Upper lobe of left lung (tissue), 6 donors: Measurements from ENCODE around the gene PRKCH. TPM values are rescaled to one million over a fixed set of nuclear protein-coding genes. Genes with fewer than 3 reads are reported as not detected.

ENCODE experiments used
- ATAC-seq, 2 donors: fragments of 200-7000 bp; cut with Tn5 transposase; one replicate each; pipeline ENCODE4 v1.9.1; 2022; ENCODE audit warnings: mild to moderate bottlenecking in 2 of 2, moderate library complexity in 2 of 2; ENCODE audit not compliant: low FRiP score in 2 of 2
- DNase-seq, 2 donors: peaks; one replicate each; pipeline ENCODE4 v3.0.0-alpha.2; 2019 to 2020
- H3K27ac ChIP-seq, 4 donors: fragments of 200-600 bp; sonication (generic); one replicate each; pipeline ENCODE4 v1.5.1; 2016 to 2019
- H3K27me3 ChIP-seq, 4 donors: fragments of 200-600 bp; sonication (generic); one replicate each; pipeline ENCODE4 v1.5.1; 2017 to 2019
- H3K36me3 ChIP-seq, 4 donors: fragments of 200-600 bp; sonication (generic); one replicate each; pipeline ENCODE4 v1.5.1; 2016 to 2019
- H3K4me1 ChIP-seq, 4 donors: fragments of 200-600 bp; sonication (generic); one replicate each; pipeline ENCODE4 v1.5.1; 2018 to 2019
- H3K4me3 ChIP-seq, 4 donors: fragments of 200-600 bp; sonication (generic); one replicate each; pipeline ENCODE4 v1.5.1; 2017 to 2019; ENCODE audit warnings: mild to moderate bottlenecking in 2 of 4, moderate library complexity in 1 of 4
- H3K9me3 ChIP-seq, 4 donors: fragments of 200-600 bp; sonication (generic); one replicate each; pipeline ENCODE4 v1.5.1; 2018 to 2019
- EP300 ChIP-seq, 4 donors: sonication (generic); formaldehyde crosslinking; IDR thresholded peaks; one replicate each; pipeline ENCODE4 v1.5.1; 2017; ENCODE audit warnings: antibody characterized with exemption in 4 of 4, control low read depth in 2 of 4
- POLR2A ChIP-seq, 4 donors: fragments of 450-650 bp; IDR thresholded peaks; one replicate each; pipeline ENCODE4 v1.5.1; 2016 to 2017; ENCODE audit warnings: antibody characterized with exemption in 4 of 4, mild to moderate bottlenecking in 2 of 4
- POLR2AphosphoS5 ChIP-seq, 2 donors: sonication (generic); formaldehyde crosslinking; IDR thresholded peaks; one replicate each; pipeline ENCODE4 v1.5.1; 2017; ENCODE audit warnings: antibody characterized with exemption in 2 of 2
- WGBS, 2 donors: methylation state at CpG; one replicate each; pipeline ENCODE4 v1.1.5; 2017 to 2018; 5-methylcytosine and 5-hydroxymethylcytosine counted together
- total RNA-seq, 6 donors: library from RNA; depleted of rRNA in 4 of 6; stranded (reverse); fragments of >200 nt in 4 of 6; gene quantifications; one replicate each; pipeline versions ENCODE4 v1.1.0 to v1.2.1, GENCODE V29; 2016 to 2021
- TF ChIP-seq, protein P1 (sequence below), 6 experiments: fragments of 450-650 bp in 4 of 6; fragments of 200-600 bp in 2 of 6; sonication (generic) in 2 of 6; IDR thresholded peaks; one replicate each; pipeline ENCODE4 v1.5.1; 2016 to 2019; ENCODE audit warnings: antibody characterized with exemption in 6 of 6
- donor health status: DM: no; HTN: no; CAD: no; lungs with moderate emphysema.
- donor health status: DM: no; HTN: yes; CAD: no; lungs with severe emphysema.

Gene PRKCH
- total RNA-seq, 6 donors from 2014 or later: 54.0 to 102 (median 76.6) TPM

DNA sequence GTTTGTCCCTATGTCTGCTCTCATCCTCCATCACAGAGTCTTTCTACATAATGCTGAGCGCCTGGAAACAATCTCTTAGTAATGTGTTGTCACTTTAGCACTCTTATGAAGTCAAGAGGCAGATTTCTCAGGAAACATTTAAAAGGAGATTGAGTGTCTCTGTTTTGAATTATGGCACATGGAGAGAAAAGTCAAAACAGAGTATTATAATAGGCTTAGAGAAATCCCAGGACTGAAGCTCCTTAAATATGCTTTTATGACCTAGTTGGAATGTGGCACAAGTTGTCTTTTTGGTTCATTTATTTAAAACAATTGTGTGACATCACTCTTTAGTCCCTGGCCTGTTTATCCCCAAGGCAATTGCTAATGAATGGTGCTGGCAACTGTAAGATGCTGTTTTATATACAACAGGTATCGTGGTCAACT lies 256.1 kb downstream of the PRKCH start:
- 96% methylated on average over 2 of the region's 2 CpGs for whole genome bisulfite sequencing, 2 donors
- no peak for TF ChIP-seq EP300 (IDR thresholded peaks at IDR 0.05)
- no peak for ATAC-seq

GRCh38 chr14:61578745-61579144 lies 257.4 kb downstream of the PRKCH start:
- no peak for ATAC-seq
- DNase-seq: no peak
- H3K4me1 ChIP-seq: peaks cover 0 to 3% (median 0%) of the 10 kb centered on the region in 4 donors
- 69% methylated on average over 2 of the region's 2 CpGs for WGBS, 2 donors
- no peaks in the 10 kb centered on the region for H3K36me3 ChIP-seq
- no peaks in the 10 kb centered on the region for H3K27me3 ChIP-seq
- no peak overlapping the region for H3K4me3 ChIP-seq
- TF ChIP-seq POLR2A (IDR thresholded peaks at IDR 0.05) (no peak), POLR2AphosphoS5 (IDR thresholded peaks at IDR 0.05) (no peak), EP300 (IDR thresholded peaks at IDR 0.05) (no peak)
- TF ChIP-seq, protein P1, sequence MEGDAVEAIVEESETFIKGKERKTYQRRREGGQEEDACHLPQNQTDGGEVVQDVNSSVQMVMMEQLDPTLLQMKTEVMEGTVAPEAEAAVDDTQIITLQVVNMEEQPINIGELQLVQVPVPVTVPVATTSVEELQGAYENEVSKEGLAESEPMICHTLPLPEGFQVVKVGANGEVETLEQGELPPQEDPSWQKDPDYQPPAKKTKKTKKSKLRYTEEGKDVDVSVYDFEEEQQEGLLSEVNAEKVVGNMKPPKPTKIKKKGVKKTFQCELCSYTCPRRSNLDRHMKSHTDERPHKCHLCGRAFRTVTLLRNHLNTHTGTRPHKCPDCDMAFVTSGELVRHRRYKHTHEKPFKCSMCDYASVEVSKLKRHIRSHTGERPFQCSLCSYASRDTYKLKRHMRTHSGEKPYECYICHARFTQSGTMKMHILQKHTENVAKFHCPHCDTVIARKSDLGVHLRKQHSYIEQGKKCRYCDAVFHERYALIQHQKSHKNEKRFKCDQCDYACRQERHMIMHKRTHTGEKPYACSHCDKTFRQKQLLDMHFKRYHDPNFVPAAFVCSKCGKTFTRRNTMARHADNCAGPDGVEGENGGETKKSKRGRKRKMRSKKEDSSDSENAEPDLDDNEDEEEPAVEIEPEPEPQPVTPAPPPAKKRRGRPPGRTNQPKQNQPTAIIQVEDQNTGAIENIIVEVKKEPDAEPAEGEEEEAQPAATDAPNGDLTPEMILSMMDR (IDR thresholded peaks at IDR 0.05): no peak
- H3K9me3 ChIP-seq: no peaks in the 10 kb centered on the region
- no peak overlapping the region for H3K27ac ChIP-seq

More for the DNA sequence above, 256.1 kb downstream of the PRKCH start:
- Histone ChIP-seq H3K27me3 (no peaks in the 10 kb centered on the region), H3K36me3 (no peaks in the 10 kb centered on the region), H3K9me3 (no peaks in the 10 kb centered on the region), H3K4me1 (peaks cover 0 to 4% (median 2%) of the 10 kb centered on the region in 4 donors), H3K27ac (no peak overlapping the region), H3K4me3 (no peak overlapping the region)
- DNase-seq: no peak

- WGBS, 2 donors: 85 to 95% methylated on average over 1 of the region's 1 CpG
- Histone ChIP-seq H3K27ac (no peak overlapping the region), H3K9me3 (no peaks in the 10 kb centered on the region), H3K4me1 (peaks cover 13 to 16% (median 14%) of the 10 kb centered on the region in 4 donors), H3K27me3 (no peaks in the 10 kb centered on the region), H3K36me3 (no peaks in the 10 kb centered on the region), H3K4me3 (no peak overlapping the region)
- DNase-seq: no peak
- no peak for ATAC-seq
- TF ChIP-seq, protein P1 (IDR thresholded peaks at IDR 0.05): no peak
- TF ChIP-seq POLR2A (IDR thresholded peaks at IDR 0.05) (no peak), POLR2AphosphoS5 (IDR thresholded peaks at IDR 0.05) (no peak), EP300 (IDR thresholded peaks at IDR 0.05) (no peak)
Measured at GRCh38 chr14:61581340-61581739, 260.0 kb downstream of the PRKCH start.

- H3K36me3 ChIP-seq: no peaks in the 10 kb centered on the region
- no peak for DNase-seq
- no peaks in the 10 kb centered on the region for H3K27me3 ChIP-seq
- H3K27ac ChIP-seq: no peak overlapping the region
- no peaks in the 10 kb centered on the region for H3K9me3 ChIP-seq
- peaks cover 13 to 16% (median 15%) of the 10 kb centered on the region in 4 donors for H3K4me1 ChIP-seq
- ATAC-seq: peak in 1 of 2 donors; percentile 55
- TF ChIP-seq EP300 (IDR thresholded peaks at IDR 0.05): no peak
- TF ChIP-seq, protein P1 (IDR thresholded peaks at IDR 0.05): no peak
- TF ChIP-seq POLR2A (IDR thresholded peaks at IDR 0.05): no peak
- no peak for TF ChIP-seq POLR2AphosphoS5 (IDR thresholded peaks at IDR 0.05)
- WGBS, 2 donors: 92 to 96% methylated on average over 3 of the region's 3 CpGs
- no peak overlapping the region for H3K4me3 ChIP-seq
Measured at GRCh38 chr14:61581955-61582615, 260.7 kb downstream of the PRKCH start.

DNA sequence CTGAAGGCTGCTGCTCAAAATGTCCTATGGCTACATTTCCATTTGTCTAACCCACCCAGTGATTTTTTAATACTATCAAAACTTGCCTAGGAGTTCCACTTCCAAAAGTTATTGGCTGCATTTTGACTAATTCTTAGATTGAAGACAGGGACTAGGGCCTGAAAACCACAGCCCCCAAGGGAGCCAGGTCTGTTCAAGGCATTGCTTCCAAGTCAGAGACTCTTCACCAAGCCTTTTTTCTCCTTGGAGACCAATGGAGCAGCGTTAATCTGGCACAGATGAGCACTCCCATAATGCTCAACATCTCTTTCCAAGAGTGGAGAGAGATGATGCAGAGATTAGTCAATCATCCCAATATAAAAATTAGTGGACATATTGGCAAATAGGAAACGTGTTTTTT lies 261.4 kb downstream of the PRKCH start:
- Histone ChIP-seq H3K27ac (no peak overlapping the region), H3K4me1 (peaks cover 13 to 16% (median 15%) of the 10 kb centered on the region in 4 donors), H3K36me3 (no peaks in the 10 kb centered on the region), H3K9me3 (no peaks in the 10 kb centered on the region), H3K27me3 (no peaks in the 10 kb centered on the region), H3K4me3 (no peak overlapping the region)
- TF ChIP-seq, protein P1 (IDR thresholded peaks at IDR 0.05): no peak
- TF ChIP-seq POLR2AphosphoS5 (IDR thresholded peaks at IDR 0.05) (no peak), POLR2A (IDR thresholded peaks at IDR 0.05) (no peak), EP300 (IDR thresholded peaks at IDR 0.05) (no peak)
- DNase-seq: no peak
- 85 to 98% methylated on average over 2 of the region's 2 CpGs for WGBS, 2 donors
- ATAC-seq: peak in 1 of 2 donors; percentile 62
